Neural progenitor cell (in vitro differentiated cells): Measurements from ENCODE around the gene CSTF1.

Experiments used
- CTCF ChIP-seq: fragments of 200-600 bp; sonication (generic); IDR thresholded peaks from 2 replicates; pipeline ENCODE4 v1.5.1; 2017; ENCODE audit warnings: antibody characterized with exemption, mild to moderate bottlenecking
- EZH2 ChIP-seq: fragments of 200-600 bp; sonication (generic); IDR thresholded peaks from 2 replicates; pipeline ENCODE4 v1.6.1; 2017; ENCODE audit warnings: antibody characterized with exemption, mild to moderate bottlenecking, moderate library complexity

DNA sequence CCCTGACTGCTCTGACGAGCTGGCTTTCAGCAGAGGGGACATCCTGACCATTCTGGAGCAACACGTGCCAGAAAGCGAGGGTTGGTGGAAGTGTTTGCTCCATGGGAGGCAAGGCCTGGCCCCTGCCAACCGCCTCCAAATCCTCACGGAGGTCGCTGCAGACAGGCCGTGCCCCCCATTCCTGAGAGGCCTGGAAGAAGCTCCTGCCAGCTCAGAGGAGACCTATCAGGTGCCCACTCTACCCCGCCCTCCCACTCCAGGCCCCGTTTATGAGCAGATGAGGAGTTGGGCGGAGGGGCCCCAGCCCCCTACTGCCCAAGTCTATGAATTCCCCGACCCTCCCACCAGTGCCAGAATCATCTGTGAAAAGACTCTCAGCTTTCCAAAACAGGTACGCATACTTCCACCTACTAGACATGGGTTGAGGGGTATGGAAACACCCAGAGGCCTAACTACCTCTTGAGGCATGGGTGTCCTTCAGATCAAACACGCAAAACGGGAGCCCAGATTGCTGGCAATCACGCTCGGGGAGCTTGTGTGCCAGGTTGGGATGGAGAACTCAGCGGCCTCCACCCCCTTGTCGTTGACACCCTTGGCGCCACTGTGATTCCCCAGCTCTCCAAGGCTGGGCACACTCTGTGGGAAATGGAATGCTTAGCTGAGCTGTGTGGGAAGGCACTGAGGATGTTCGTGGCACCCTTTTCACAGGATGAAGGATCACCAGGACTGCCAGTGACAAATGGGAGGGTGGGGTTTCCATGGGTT is 44.9 kb downstream of the CSTF1 start:
- TF ChIP-seq CTCF, result no peak
- TF ChIP-seq EZH2, result no peak
